Hindlimb muscle (tissue), 1 donor: ENCODE data around the gene ASB6. TPM values are rescaled to one million over a fixed set of nuclear protein-coding genes. Genes with fewer than 3 reads are reported as not detected.

Source experiments
- polyA plus RNA-seq: library from polyadenylated mRNA; unstranded; fragments of 120-200 nt; gene quantifications from one replicate; pipeline ENCODE4 v1.2.1, GENCODE V29; 2013; ENCODE audit not compliant: insufficient read length

Gene ASB6
- polyA plus RNA-seq, 1 donor: 15.2 TPM

Other genes starting within 250 kb of the ASB6 start
- 0.26 TPM for gene C9orf50, start 21.1 kb downstream of the ASB6 start, polyA plus RNA-seq
- 40.1 TPM for gene NTMT1, start 16.0 kb downstream of the ASB6 start, polyA plus RNA-seq
- 2.9 TPM for gene PRRX2, start 23.5 kb upstream of the ASB6 start, polyA plus RNA-seq
- gene PTGES, start 110.9 kb upstream of the ASB6 start, polyA plus RNA-seq: 9.2 TPM
- gene TOR1B, start 161.0 kb upstream of the ASB6 start, polyA plus RNA-seq: 13.6 TPM
- gene TOR1A, start 182.0 kb upstream of the ASB6 start, polyA plus RNA-seq: 21.6 TPM
- 37.0 TPM for gene C9orf78, start 193.1 kb upstream of the ASB6 start, polyA plus RNA-seq
- 17.5 TPM for gene USP20, start 193.3 kb upstream of the ASB6 start, polyA plus RNA-seq